Upper lobe of left lung (tissue), 6 donors: Measurements from ENCODE around the gene KCNK1. TPM values are rescaled to one million over a fixed set of nuclear protein-coding genes. Genes with fewer than 3 reads are reported as not detected.

Experiments
- ATAC-seq, 2 donors: fragments of 200-7000 bp; cut with Tn5 transposase; one replicate each; pipeline ENCODE4 v1.9.1; 2022; ENCODE audit warnings: mild to moderate bottlenecking in 2 of 2, moderate library complexity in 2 of 2; ENCODE audit not compliant: low FRiP score in 2 of 2
- DNase-seq, 2 donors: peaks; one replicate each; pipeline ENCODE4 v3.0.0-alpha.2; 2019 to 2020
- H3K27ac ChIP-seq, 4 donors: fragments of 200-600 bp; sonication (generic); one replicate each; pipeline ENCODE4 v1.5.1; 2016 to 2019
- H3K27me3 ChIP-seq, 4 donors: fragments of 200-600 bp; sonication (generic); one replicate each; pipeline ENCODE4 v1.5.1; 2017 to 2019
- H3K36me3 ChIP-seq, 4 donors: fragments of 200-600 bp; sonication (generic); one replicate each; pipeline ENCODE4 v1.5.1; 2016 to 2019
- H3K4me1 ChIP-seq, 4 donors: fragments of 200-600 bp; sonication (generic); one replicate each; pipeline ENCODE4 v1.5.1; 2018 to 2019
- H3K4me3 ChIP-seq, 4 donors: fragments of 200-600 bp; sonication (generic); one replicate each; pipeline ENCODE4 v1.5.1; 2017 to 2019; ENCODE audit warnings: mild to moderate bottlenecking in 2 of 4, moderate library complexity in 1 of 4
- H3K9me3 ChIP-seq, 4 donors: fragments of 200-600 bp; sonication (generic); one replicate each; pipeline ENCODE4 v1.5.1; 2018 to 2019
- CTCF ChIP-seq, 6 experiments: fragments of 450-650 bp in 4 of 6; fragments of 200-600 bp in 2 of 6; sonication (generic) in 2 of 6; IDR thresholded peaks; one replicate each; pipeline ENCODE4 v1.5.1; 2016 to 2019; ENCODE audit warnings: antibody characterized with exemption in 6 of 6
- EP300 ChIP-seq, 4 donors: sonication (generic); formaldehyde crosslinking; IDR thresholded peaks; one replicate each; pipeline ENCODE4 v1.5.1; 2017; ENCODE audit warnings: antibody characterized with exemption in 4 of 4, control low read depth in 2 of 4
- POLR2A ChIP-seq, 4 donors: fragments of 450-650 bp; IDR thresholded peaks; one replicate each; pipeline ENCODE4 v1.5.1; 2016 to 2017; ENCODE audit warnings: antibody characterized with exemption in 4 of 4, mild to moderate bottlenecking in 2 of 4
- POLR2AphosphoS5 ChIP-seq, 2 donors: sonication (generic); formaldehyde crosslinking; IDR thresholded peaks; one replicate each; pipeline ENCODE4 v1.5.1; 2017; ENCODE audit warnings: antibody characterized with exemption in 2 of 2
- WGBS, 2 donors: methylation state at CpG; one replicate each; pipeline ENCODE4 v1.1.5; 2017 to 2018; 5-methylcytosine and 5-hydroxymethylcytosine counted together
- total RNA-seq, 6 donors: library from RNA; depleted of rRNA in 4 of 6; stranded (reverse); fragments of >200 nt in 4 of 6; gene quantifications; one replicate each; pipeline versions ENCODE4 v1.1.0 to v1.2.1, GENCODE V29; 2016 to 2021
- donor health status: DM: no; HTN: no; CAD: no; lungs with moderate emphysema.
- donor health status: DM: no; HTN: yes; CAD: no; lungs with severe emphysema.

Gene KCNK1
- total RNA-seq, 6 donors from 2014 or later, result 6.4 to 25.2 (median 10.5) TPM

DNA sequence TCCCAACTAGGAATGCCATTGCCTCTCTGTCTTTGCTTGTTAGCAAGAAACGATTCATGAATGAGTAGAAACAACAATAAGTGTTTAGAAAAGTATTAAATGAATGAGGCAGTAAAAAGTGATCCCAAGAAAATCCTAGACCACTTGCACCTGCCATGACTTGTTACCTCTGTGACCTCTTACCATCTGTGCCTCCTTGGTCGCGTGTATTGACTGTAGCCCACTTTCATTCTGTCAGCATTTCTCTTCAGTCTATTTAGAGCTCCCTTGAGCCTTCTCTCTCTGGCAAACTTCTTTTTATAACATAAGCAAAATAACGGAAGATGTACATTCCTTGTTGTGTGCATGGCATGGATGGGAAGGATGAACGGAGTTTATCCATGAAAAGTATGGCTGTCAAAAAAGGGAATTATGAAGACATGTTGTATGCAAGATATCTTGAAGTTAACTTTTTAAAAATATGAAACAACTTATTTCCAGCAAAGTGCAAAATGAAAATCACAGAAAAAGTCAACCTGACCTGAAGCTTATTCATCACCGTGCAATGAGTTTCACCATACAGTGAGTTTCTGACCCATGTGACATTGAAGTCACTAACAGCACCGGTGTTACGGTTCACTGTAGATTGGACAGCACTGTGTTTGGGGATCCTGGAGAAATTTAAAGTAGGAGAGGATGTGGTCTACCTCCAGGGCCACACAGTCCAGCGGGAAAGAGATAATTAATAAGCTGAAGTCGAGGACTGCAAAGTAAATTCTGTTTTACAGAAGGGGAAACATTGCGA is 47.7 kb downstream of the KCNK1 start:
- Histone ChIP-seq H3K4me3 (no peak overlapping the region), H3K9me3 (no peaks in the 10 kb centered on the region), H3K27me3 (no peaks in the 10 kb centered on the region), H3K27ac (no peak overlapping the region), H3K4me1 (no peaks in the 10 kb centered on the region), H3K36me3 (no peaks in the 10 kb centered on the region)
- TF ChIP-seq POLR2AphosphoS5 (IDR thresholded peaks at IDR 0.05) (no peak), CTCF (IDR thresholded peaks at IDR 0.05) (no peak), EP300 (IDR thresholded peaks at IDR 0.05) (no peak), POLR2A (IDR thresholded peaks at IDR 0.05) (no peak)
- DNase-seq (no peak), ATAC-seq (no peak)
- WGBS, 2 donors, result 87 to 91% methylated on average over 11 of the region's 11 CpGs

GRCh38 chr1:233662575-233663304 is 48.8 kb downstream of the KCNK1 start:
- no peak overlapping the region for H3K27ac ChIP-seq
- ATAC-seq (no peak), DNase-seq (no peak)
- H3K4me3 ChIP-seq, result no peak overlapping the region
- no peaks in the 10 kb centered on the region for H3K4me1 ChIP-seq
- no peaks in the 10 kb centered on the region for H3K36me3 ChIP-seq
- 93 to 94% methylated on average over 8 of the region's 8 CpGs for WGBS, 2 donors
- no peaks in the 10 kb centered on the region for H3K9me3 ChIP-seq
- no peak for TF ChIP-seq CTCF (IDR thresholded peaks at IDR 0.05)
- no peak for TF ChIP-seq EP300 (IDR thresholded peaks at IDR 0.05)
- TF ChIP-seq POLR2AphosphoS5 (IDR thresholded peaks at IDR 0.05), result no peak
- TF ChIP-seq POLR2A (IDR thresholded peaks at IDR 0.05), result no peak
- H3K27me3 ChIP-seq, result no peaks in the 10 kb centered on the region

DNA sequence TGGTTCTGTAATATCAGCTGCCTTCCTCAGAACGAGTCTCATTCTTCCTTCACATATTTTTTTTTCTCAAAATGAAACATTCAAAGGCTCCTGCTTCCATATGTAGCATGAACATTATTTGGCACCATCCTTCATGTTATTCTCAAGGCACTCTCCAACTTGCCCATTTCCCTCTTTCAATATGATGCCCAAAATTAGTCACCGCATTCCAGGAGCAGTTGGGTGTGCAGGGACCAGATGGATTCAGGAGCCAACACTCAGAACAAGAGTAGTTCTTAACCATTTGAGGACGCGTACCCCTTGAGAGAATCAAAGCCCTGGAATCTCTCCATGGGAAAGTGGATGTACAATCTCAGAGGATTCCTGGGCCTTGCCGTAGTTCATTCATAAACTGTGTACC is 50.3 kb downstream of the KCNK1 start:
- Histone ChIP-seq H3K27ac (no peak overlapping the region), H3K4me1 (no peaks in the 10 kb centered on the region), H3K27me3 (no peaks in the 10 kb centered on the region), H3K36me3 (no peaks in the 10 kb centered on the region), H3K9me3 (no peaks in the 10 kb centered on the region), H3K4me3 (no peak overlapping the region)
- TF ChIP-seq EP300 (IDR thresholded peaks at IDR 0.05) (no peak), CTCF (IDR thresholded peaks at IDR 0.05) (no peak), POLR2A (IDR thresholded peaks at IDR 0.05) (no peak), POLR2AphosphoS5 (IDR thresholded peaks at IDR 0.05) (no peak)
- WGBS, 2 donors, result 68 to 72% methylated on average over 5 of the region's 5 CpGs
- no peak for DNase-seq
- no peak for ATAC-seq

DNA sequence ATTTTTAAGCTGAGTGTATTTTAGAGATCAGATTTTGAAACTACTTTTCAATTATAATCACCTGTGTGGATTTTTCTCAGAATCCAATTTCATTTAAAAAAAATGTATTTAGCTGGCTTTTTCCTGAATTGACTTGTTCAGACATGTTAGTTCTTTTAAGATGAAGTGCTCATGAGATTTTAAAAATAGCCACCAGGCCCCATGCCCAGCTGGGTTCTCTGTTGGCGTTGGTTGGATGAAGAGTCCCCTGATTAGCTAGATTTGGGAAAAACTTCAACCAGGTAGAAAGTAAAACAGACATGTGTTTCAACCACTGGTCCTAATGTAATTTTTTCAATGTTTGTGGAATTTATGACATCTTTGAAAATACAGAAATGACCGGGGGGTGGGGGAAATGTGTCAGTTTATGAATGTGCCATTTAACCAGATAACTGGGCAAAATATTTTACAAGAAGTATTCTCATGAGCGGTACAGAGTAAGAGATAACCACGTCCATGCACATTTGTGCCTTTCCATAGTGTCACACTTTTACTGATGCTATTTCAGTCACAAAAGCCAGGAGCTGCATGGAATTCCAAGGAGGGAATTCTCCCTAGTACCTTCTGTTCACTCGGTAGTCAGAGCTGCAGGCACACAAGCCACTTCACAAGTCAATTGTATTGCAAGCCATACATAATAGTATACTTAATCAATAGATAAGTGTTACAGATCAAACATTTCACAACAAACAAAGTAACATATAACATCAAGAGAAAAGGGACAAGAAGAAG is 51.1 kb downstream of the KCNK1 start:
- Histone ChIP-seq H3K36me3 (no peaks in the 10 kb centered on the region), H3K4me1 (no peaks in the 10 kb centered on the region), H3K4me3 (no peak overlapping the region), H3K27ac (no peak overlapping the region), H3K27me3 (no peaks in the 10 kb centered on the region), H3K9me3 (no peaks in the 10 kb centered on the region)
- ATAC-seq, result no peak
- WGBS, 2 donors, result 66 to 69% methylated on average over 5 of the region's 5 CpGs
- no peak for TF ChIP-seq POLR2AphosphoS5 (IDR thresholded peaks at IDR 0.05)
- TF ChIP-seq CTCF (IDR thresholded peaks at IDR 0.05), result no peak
- no peak for TF ChIP-seq EP300 (IDR thresholded peaks at IDR 0.05)
- no peak for TF ChIP-seq POLR2A (IDR thresholded peaks at IDR 0.05)
- DNase-seq, result no peak
